Left lung (tissue), 10 donors: ENCODE measurements around the gene CLASP1. TPM values are rescaled to one million over a fixed set of nuclear protein-coding genes. Genes with fewer than 3 reads are reported as not detected.

Experiments used
- ATAC-seq: fragments of 200-7000 bp; cut with Tn5 transposase; one replicate; pipeline ENCODE4 v1.9.1; 2020; ENCODE audit warnings: moderate library complexity
- DNase-seq, 4 donors: peaks; one replicate each; pipeline ENCODE4 v3.0.0-alpha.2; 2013 to 2020
- H3K27ac ChIP-seq, 2 donors: fragments of 200-600 bp; sonication (generic) in 1 of 2; one replicate each; pipeline versions ENCODE4 v1.5.0 to v1.8.0; 2020 to 2021
- H3K27me3 ChIP-seq, 2 donors: fragments of 200-600 bp; sonication (generic) in 1 of 2; one replicate each; pipeline versions ENCODE4 v1.5.0 to v1.8.0; 2020 to 2021
- H3K36me3 ChIP-seq, 2 donors: fragments of 200-600 bp; sonication (generic) in 1 of 2; one replicate each; pipeline versions ENCODE4 v1.5.0 to v1.8.0; 2020 to 2021
- H3K4me1 ChIP-seq, 2 donors: fragments of 200-600 bp; one replicate each; pipeline ENCODE4 v1.8.0; 2021
- H3K4me3 ChIP-seq, 2 donors: fragments of 200-600 bp; sonication (generic) in 1 of 2; one replicate each; pipeline versions ENCODE4 v1.5.0 to v1.8.0; 2020 to 2021; ENCODE audit warnings: mild to moderate bottlenecking in 1 of 2
- H3K9me3 ChIP-seq, 2 donors: fragments of 200-600 bp; sonication (generic) in 1 of 2; one replicate each; pipeline versions ENCODE4 v1.5.0 to v1.8.0; 2020 to 2021
- CTCF ChIP-seq, 2 donors: fragments of 200-600 bp; sonication (generic) in 1 of 2; IDR thresholded peaks; one replicate each; pipeline versions ENCODE4 v1.5.0 to v1.8.0; 2021; ENCODE audit warnings: antibody characterized with exemption in 2 of 2
- intact Hi-C, 2 donors: fragments of 100-400 bp; cut with DNase I; formaldehyde crosslinking; loops; one replicate each; pipeline versions ENCODE4 v1.11.2 to v1.14.2; 2022
- polyA plus RNA-seq, 6 donors: library from polyadenylated mRNA; unstranded; fragments of 120-200 nt; gene quantifications; one replicate each; pipeline ENCODE4 v1.2.1, GENCODE V29; 2013; ENCODE audit not compliant: insufficient read length in 6 of 6
- total RNA-seq, 2 donors: library from RNA; stranded (reverse); fragmentation: NEBNext Ultra II Directional; extraction: Animal tissue kit (Norgen Biotek cat#: 25700); gene quantifications; one replicate each; pipeline ENCODE4 v1.2.1, GENCODE V29; 2021
- donor health status: DM: no; HTN: yes; CAD: no.
- donor health status: DM: no; HTN: no; CAD: no.

CLASP1 gene
- total and polyA plus RNA-seq, 8 donors, result 42.9 to 52.1 (median 48.7) TPM

GRCh38 chr2:121415727-121416126, 233.5 kb downstream of the CLASP1 start:
- Histone ChIP-seq H3K36me3 (peaks cover 0 to 27% of the 10 kb centered on the region in 2 donors), H3K27ac (no peak overlapping the region), H3K9me3 (no peaks in the 10 kb centered on the region), H3K27me3 (no peaks in the 10 kb centered on the region), H3K4me3 (no peak overlapping the region), H3K4me1 (no peaks in the 10 kb centered on the region)
- ATAC-seq (no peak), DNase-seq (no peak)
- no peak for TF ChIP-seq CTCF (IDR thresholded peaks at IDR 0.05)
- intact Hi-C loops, result no loop called here

GRCh38 chr2:121412349-121412748, 236.9 kb downstream of the CLASP1 start:
- no peak for DNase-seq
- H3K9me3 ChIP-seq, result no peaks in the 10 kb centered on the region
- ATAC-seq, result no peak
- H3K36me3 ChIP-seq, result peaks cover 0 to 40% of the 10 kb centered on the region in 2 donors
- H3K4me1 ChIP-seq, result no peaks in the 10 kb centered on the region
- no peaks in the 10 kb centered on the region for H3K27me3 ChIP-seq
- TF ChIP-seq CTCF (IDR thresholded peaks at IDR 0.05), result no peak
- intact Hi-C loops, result no loop called here
- no peak overlapping the region for H3K27ac ChIP-seq
- H3K4me3 ChIP-seq, result no peak overlapping the region

GRCh38 chr2:121409966-121410365, 239.3 kb downstream of the CLASP1 start:
- Histone ChIP-seq H3K36me3 (peaks cover 0 to 61% of the 10 kb centered on the region in 2 donors), H3K27me3 (no peaks in the 10 kb centered on the region), H3K4me1 (no peaks in the 10 kb centered on the region), H3K9me3 (no peaks in the 10 kb centered on the region), H3K27ac (no peak overlapping the region), H3K4me3 (no peak overlapping the region)
- ATAC-seq (no peak), DNase-seq (no peak)
- no peak for TF ChIP-seq CTCF (IDR thresholded peaks at IDR 0.05)
- intact Hi-C loops, result no loop called here

- Histone ChIP-seq H3K4me3 (no peak overlapping the region), H3K27me3 (no peaks in the 10 kb centered on the region), H3K27ac (no peak overlapping the region), H3K9me3 (no peaks in the 10 kb centered on the region), H3K4me1 (no peaks in the 10 kb centered on the region), H3K36me3 (peaks cover 0 to 60% of the 10 kb centered on the region in 2 donors)
- DNase-seq (no peak), ATAC-seq (no peak)
- intact Hi-C loops, result no loop called here
- TF ChIP-seq CTCF (IDR thresholded peaks at IDR 0.05), result no peak
Observed at GRCh38 chr2:121409388-121409787, 239.9 kb downstream of the CLASP1 start.

- no peaks in the 10 kb centered on the region for H3K4me1 ChIP-seq
- DNase-seq (no peak), ATAC-seq (no peak)
- intact Hi-C loops, result no loop called here
- no peak for TF ChIP-seq CTCF (IDR thresholded peaks at IDR 0.05)
- H3K27ac ChIP-seq, result no peak overlapping the region
- H3K27me3 ChIP-seq, result no peaks in the 10 kb centered on the region
- H3K36me3 ChIP-seq, result peaks cover 0 to 64% of the 10 kb centered on the region in 2 donors
- no peaks in the 10 kb centered on the region for H3K9me3 ChIP-seq
- no peak overlapping the region for H3K4me3 ChIP-seq
Observed at GRCh38 chr2:121408641-121409040, 240.6 kb downstream of the CLASP1 start.
